H9 (cell line): Measurements from ENCODE around the gene UNC79. TPM values are rescaled to one million over a fixed set of nuclear protein-coding genes. Genes with fewer than 3 reads are reported as not detected.

ENCODE experiments used
- DNase-seq: peaks from one replicate; pipeline ENCODE4 v3.0.0-alpha.2; 2017
- H2AFZ ChIP-seq: one replicate; pipeline ENCODE4 v1.6.1; 2013; ENCODE audit warnings: mild to moderate bottlenecking, low read length, control low read depth, moderate library complexity
- H2AK5ac ChIP-seq: 2 replicates; pipeline ENCODE4 v1.6.1; 2013; ENCODE audit warnings: low read length, control low read depth, mixed read lengths; ENCODE audit not compliant: insufficient read length
- H2BK120ac ChIP-seq: one replicate; pipeline ENCODE4 v1.6.1; 2013; ENCODE audit warnings: low read depth, mild to moderate bottlenecking, low read length, control low read depth, inconsistent platforms; ENCODE audit not compliant: poor library complexity, severe bottlenecking
- H2BK12ac ChIP-seq: 2 replicates; pipeline ENCODE4 v1.6.1; 2013; ENCODE audit warnings: low read length, control low read depth, mixed read lengths, low read depth; ENCODE audit not compliant: insufficient read length
- H2BK15ac ChIP-seq: 2 replicates; pipeline ENCODE4 v1.6.1; 2013; ENCODE audit warnings: low read depth, low read length, control low read depth
- H2BK20ac ChIP-seq: one replicate; pipeline ENCODE4 v1.6.1; 2013; ENCODE audit warnings: low read depth, mild to moderate bottlenecking, low read length, control low read depth, inconsistent platforms; ENCODE audit not compliant: poor library complexity, severe bottlenecking
- H2BK5ac ChIP-seq: 2 replicates; pipeline ENCODE4 v1.6.1; 2013; ENCODE audit warnings: low read length, control low read depth, mixed read lengths; ENCODE audit not compliant: insufficient read length
- H3K14ac ChIP-seq: 2 replicates; pipeline ENCODE4 v1.6.1; 2013; ENCODE audit warnings: low read length, control low read depth; ENCODE audit not compliant: insufficient read depth
- H3K18ac ChIP-seq: 2 replicates; pipeline ENCODE4 v1.6.1; 2013; ENCODE audit warnings: low read depth, mild to moderate bottlenecking, mixed read lengths, low read length, control low read depth; ENCODE audit not compliant: insufficient read length
- H3K23ac ChIP-seq: 2 replicates; pipeline ENCODE4 v1.6.1; 2013; ENCODE audit warnings: low read length, control low read depth, mixed read lengths, low read depth; ENCODE audit not compliant: insufficient read length
- H3K23me2 ChIP-seq: 2 replicates; pipeline ENCODE4 v1.6.1; 2013; ENCODE audit warnings: low read depth, mild to moderate bottlenecking, mixed read lengths, low read length, control low read depth; ENCODE audit not compliant: insufficient read length, poor library complexity, severe bottlenecking
- H3K27ac ChIP-seq: 2 replicates; pipeline ENCODE4 v1.5.1; 2013; ENCODE audit warnings: low read length, control low read depth, mixed read lengths, low read depth; ENCODE audit not compliant: insufficient read length
- H3K27me3 ChIP-seq: 2 replicates; pipeline ENCODE4 v1.6.1; 2013; ENCODE audit warnings: low read length, control low read depth, inconsistent platforms; ENCODE audit not compliant: insufficient read depth
- H3K4ac ChIP-seq: 2 replicates; pipeline ENCODE4 v1.6.1; 2013; ENCODE audit warnings: low read depth, mild to moderate bottlenecking, control low read depth, inconsistent platforms, low read length, moderate library complexity
- H3K4me1 ChIP-seq: 2 replicates; pipeline ENCODE4 v1.6.1; 2013; ENCODE audit warnings: low read length, control low read depth, inconsistent platforms; ENCODE audit not compliant: insufficient read depth
- H3K4me2 ChIP-seq: 2 replicates; pipeline ENCODE4 v1.6.1; 2013; ENCODE audit warnings: low read length, control low read depth, mixed read lengths; ENCODE audit not compliant: insufficient read length, insufficient read depth
- H3K56ac ChIP-seq: 2 replicates; pipeline ENCODE4 v1.6.1; 2013; ENCODE audit warnings: low read depth, mild to moderate bottlenecking, mixed read lengths, low read length, control low read depth; ENCODE audit not compliant: insufficient read length
- H3K79me1 ChIP-seq: 2 replicates; pipeline ENCODE4 v1.6.1; 2013; ENCODE audit warnings: low read depth, mild to moderate bottlenecking, moderate library complexity, low read length, control low read depth, inconsistent platforms; ENCODE audit not compliant: insufficient read depth, poor library complexity, severe bottlenecking
- H3K79me2 ChIP-seq: 2 replicates; pipeline ENCODE4 v1.6.1; 2013; ENCODE audit warnings: low read length, control low read depth, inconsistent platforms; ENCODE audit not compliant: insufficient read depth
- H3K9ac ChIP-seq: 2 replicates; pipeline ENCODE4 v1.6.1; 2013; ENCODE audit warnings: low read length, control low read depth, mixed read lengths; ENCODE audit not compliant: insufficient read length; ENCODE audit errors: extremely low read depth
- H3K9me3 ChIP-seq: one replicate; pipeline ENCODE4 v1.6.1; 2013; ENCODE audit warnings: low read depth, low read length, inconsistent platforms; ENCODE audit not compliant: control insufficient read depth
- H3T11ph ChIP-seq: one replicate; pipeline ENCODE4 v1.6.1; 2013; ENCODE audit warnings: mild to moderate bottlenecking, low read length, control low read depth, inconsistent platforms
- H4K20me1 ChIP-seq: one replicate; pipeline ENCODE4 v1.6.1; 2013; ENCODE audit not compliant: control insufficient read depth, insufficient read length, insufficient read depth
- H4K5ac ChIP-seq: 2 replicates; pipeline ENCODE4 v1.6.1; 2013; ENCODE audit warnings: low read depth, mild to moderate bottlenecking, mixed read lengths, low read length, control low read depth; ENCODE audit not compliant: insufficient read length
- H4K8ac ChIP-seq: replicated peaks from 2 replicates; pipeline ENCODE4 v1.6.1; 2013; ENCODE audit warnings: low read length, control low read depth, mixed read lengths, low read depth; ENCODE audit not compliant: insufficient read length
- H4K91ac ChIP-seq: 2 replicates; pipeline ENCODE4 v1.6.1; 2013; ENCODE audit warnings: low read depth, mild to moderate bottlenecking, moderate library complexity, mixed read lengths, low read length, control low read depth; ENCODE audit not compliant: insufficient read length
- H3K27ac Mint-ChIP-seq, 3 experiments: 2 replicates in 2 of 3; 3 replicates in 1 of 3; pipeline ENCODE4 v1.8.0; 2020 to 2021; ENCODE audit warnings: mixed read lengths in 3 of 3, mild to moderate bottlenecking in 1 of 3, moderate library complexity in 1 of 3
- H3K27me3 Mint-ChIP-seq: 2 replicates; pipeline ENCODE4 v1.8.0; 2021; ENCODE audit warnings: low read depth, mild to moderate bottlenecking, moderate library complexity, mixed read lengths
- H3K36me3 Mint-ChIP-seq, 3 experiments: 2 replicates in 2 of 3; 3 replicates in 1 of 3; pipeline ENCODE4 v1.8.0; 2020 to 2021; ENCODE audit warnings: low read depth in 3 of 3, mixed read lengths in 3 of 3; ENCODE audit not compliant: insufficient read depth in 1 of 3
- H3K4me1 Mint-ChIP-seq, 2 experiments: 2 replicates each; pipeline ENCODE4 v1.8.0; 2020; ENCODE audit warnings: mixed read lengths in 2 of 2
- H3K4me3 Mint-ChIP-seq, 2 experiments: 2 replicates in 1 of 2; 3 replicates in 1 of 2; pipeline ENCODE4 v1.8.0; 2020 to 2021; ENCODE audit warnings: mild to moderate bottlenecking in 2 of 2, mixed read lengths in 2 of 2, moderate library complexity in 1 of 2
- H3K9me3 Mint-ChIP-seq, 2 experiments: 2 replicates in 1 of 2; 3 replicates in 1 of 2; pipeline ENCODE4 v1.8.0; 2020; ENCODE audit warnings: mild to moderate bottlenecking in 2 of 2, mixed read lengths in 2 of 2, moderate library complexity in 1 of 2
- WGBS: extraction: QIAGEN DNeasy Blood & Tissue Kit; methylation state at CpG from one replicate; pipeline ENCODE4 v1.1.7; 2013; ENCODE audit warnings: missing lambda C conversion rate, low lambda C conversion rate, mixed read lengths; ENCODE audit not compliant: insufficient read length; ENCODE audit errors: extremely low coverage; 5-methylcytosine and 5-hydroxymethylcytosine counted together
- total RNA-seq: library from RNA; stranded (reverse); gene quantifications from 2 replicates; pipeline ENCODE4 v1.2.1, GENCODE V29; 2021
- TF ChIP-seq, protein P1 (sequence below): fragments of 200-600 bp; sonication (generic); conservative IDR thresholded peaks from 3 replicates; pipeline ENCODE4 v1.8.0; 2021; ENCODE audit warnings: antibody characterized with exemption, mild to moderate bottlenecking

The UNC79 gene
- total RNA-seq, 1 experiment from 2014 or later = 3.0 TPM

DNA sequence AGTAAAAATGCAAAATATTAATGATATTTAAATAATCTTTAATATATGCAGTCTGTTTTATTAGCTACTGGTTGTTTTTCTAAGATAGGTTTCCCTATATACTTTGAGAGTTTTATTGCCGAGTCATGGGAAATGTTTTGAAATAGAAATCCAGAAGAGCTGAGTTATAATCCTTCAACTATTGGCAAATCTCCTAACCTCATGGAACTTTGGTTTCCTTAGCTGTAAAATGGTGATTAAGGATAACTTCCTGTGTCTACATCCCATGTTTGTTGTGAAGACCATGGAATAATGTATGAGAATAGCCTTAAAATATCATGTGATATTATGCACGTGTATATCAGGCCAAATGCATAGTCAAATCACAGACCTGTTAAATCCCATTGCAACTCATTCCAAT lies 51.0 kb downstream of the UNC79 start:
- TF ChIP-seq, protein P1, sequence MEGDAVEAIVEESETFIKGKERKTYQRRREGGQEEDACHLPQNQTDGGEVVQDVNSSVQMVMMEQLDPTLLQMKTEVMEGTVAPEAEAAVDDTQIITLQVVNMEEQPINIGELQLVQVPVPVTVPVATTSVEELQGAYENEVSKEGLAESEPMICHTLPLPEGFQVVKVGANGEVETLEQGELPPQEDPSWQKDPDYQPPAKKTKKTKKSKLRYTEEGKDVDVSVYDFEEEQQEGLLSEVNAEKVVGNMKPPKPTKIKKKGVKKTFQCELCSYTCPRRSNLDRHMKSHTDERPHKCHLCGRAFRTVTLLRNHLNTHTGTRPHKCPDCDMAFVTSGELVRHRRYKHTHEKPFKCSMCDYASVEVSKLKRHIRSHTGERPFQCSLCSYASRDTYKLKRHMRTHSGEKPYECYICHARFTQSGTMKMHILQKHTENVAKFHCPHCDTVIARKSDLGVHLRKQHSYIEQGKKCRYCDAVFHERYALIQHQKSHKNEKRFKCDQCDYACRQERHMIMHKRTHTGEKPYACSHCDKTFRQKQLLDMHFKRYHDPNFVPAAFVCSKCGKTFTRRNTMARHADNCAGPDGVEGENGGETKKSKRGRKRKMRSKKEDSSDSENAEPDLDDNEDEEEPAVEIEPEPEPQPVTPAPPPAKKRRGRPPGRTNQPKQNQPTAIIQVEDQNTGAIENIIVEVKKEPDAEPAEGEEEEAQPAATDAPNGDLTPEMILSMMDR = no peak
- Mint-ChIP-seq H3K27ac (no peak overlapping the region), H3K36me3 (no peaks in the 10 kb centered on the region), H3K4me1 (no peaks in the 10 kb centered on the region), H3K27me3 (peaks cover 2% of the 10 kb centered on the region; the same call in 1 of the 2 replicates), H3K4me3 (no peak overlapping the region), H3K9me3 (no peaks in the 10 kb centered on the region)
- H4K8ac ChIP-seq = no peak overlapping the region
- H3K14ac ChIP-seq = no peak overlapping the region
- no peak overlapping the region for H2BK12ac ChIP-seq
- H3K9ac ChIP-seq = no peak overlapping the region
- no peak overlapping the region for H3K18ac ChIP-seq
- H3K23ac ChIP-seq = no peak overlapping the region
- no peaks in the 10 kb centered on the region for H3K79me2 ChIP-seq
- DNase-seq = no peak
- H3K27ac ChIP-seq = no peak overlapping the region
- H2BK20ac ChIP-seq = no peak overlapping the region
- H4K5ac ChIP-seq = no peak overlapping the region
- H3K4me2 ChIP-seq = no peak overlapping the region
- no peak overlapping the region for H2BK5ac ChIP-seq
- no peak overlapping the region for H3T11ph ChIP-seq
- H3K4ac ChIP-seq = no peak overlapping the region
- H2BK15ac ChIP-seq = no peak overlapping the region
- no peak overlapping the region for H2AK5ac ChIP-seq
- no peaks in the 10 kb centered on the region for H3K9me3 ChIP-seq
- no peaks in the 10 kb centered on the region for H4K20me1 ChIP-seq
- no peak overlapping the region for H4K91ac ChIP-seq
- no peak overlapping the region for H2BK120ac ChIP-seq
- no peaks in the 10 kb centered on the region for H3K79me1 ChIP-seq
- no peaks in the 10 kb centered on the region for H3K4me1 ChIP-seq
- WGBS = no CpG with 5 or more reads among the region's 2 CpGs
- H2AFZ ChIP-seq = no peak overlapping the region
- H3K27me3 ChIP-seq = no peaks in the 10 kb centered on the region
- H3K23me2 ChIP-seq = no peaks in the 10 kb centered on the region
- H3K56ac ChIP-seq = no peak overlapping the region
